GM18498 (cell line): ENCODE data around the gene ZBTB44.
A peak's percentile ranks its signal among the peaks of the same experiment; 100 is the strongest.
"Not testable (repeated sequence)": the region's sequence is repeated elsewhere in the genome, so short reads cannot be mapped to it uniquely, and the experiment has no call there.

Source experiments
- ATAC-seq: cut with Tn5 transposase; IDR thresholded peaks from one replicate; pipeline ENCODE4 v1.9.1; 2021; ENCODE audit warnings: mild to moderate bottlenecking, moderate library complexity; ENCODE audit not compliant: unreplicated experiment

ZBTB44 gene

GRCh38 chr11:130313383-130314183 lies 1.1 kb downstream of the ZBTB44 start:
- ATAC-seq: no peak

- no peak for ATAC-seq
These were observed 2.7 kb downstream of the ZBTB44 start for GRCh38 chr11:130312046-130312445.

GRCh38 chr11:130310622-130311021 lies 4.1 kb downstream of the ZBTB44 start:
- ATAC-seq: no peak

- no peak for ATAC-seq
These were observed 5.8 kb downstream of the ZBTB44 start for GRCh38 chr11:130308886-130309285.

- no peak for ATAC-seq
These were observed 6.7 kb downstream of the ZBTB44 start for GRCh38 chr11:130308059-130308458.

GRCh38 chr11:130304651-130305050 lies 10.1 kb downstream of the ZBTB44 start:
- no peak for ATAC-seq

- peak; percentile 30 for ATAC-seq
These were observed 13.7 kb downstream of the ZBTB44 start for GRCh38 chr11:130301002-130301401.

GRCh38 chr11:130300567-130300966 lies 14.2 kb downstream of the ZBTB44 start:
- peak; percentile 62 for ATAC-seq

GRCh38 chr11:130299978-130300377 lies 14.7 kb downstream of the ZBTB44 start:
- peak; percentile 42 for ATAC-seq

GRCh38 chr11:130295657-130296056 lies 19.1 kb downstream of the ZBTB44 start:
- no peak for ATAC-seq

GRCh38 chr11:130282111-130282510 lies 32.6 kb downstream of the ZBTB44 start:
- no peak for ATAC-seq

- not testable (repeated sequence) for ATAC-seq
These were observed 33.4 kb downstream of the ZBTB44 start for GRCh38 chr11:130281341-130281740.

GRCh38 chr11:130279989-130280388 lies 34.7 kb downstream of the ZBTB44 start:
- no peak for ATAC-seq

- ATAC-seq: no peak
These were observed 36.0 kb downstream of the ZBTB44 start for GRCh38 chr11:130278745-130279144.

GRCh38 chr11:130278151-130278550 lies 36.6 kb downstream of the ZBTB44 start:
- peak; percentile 92 for ATAC-seq

GRCh38 chr11:130272336-130272735 lies 42.4 kb downstream of the ZBTB44 start:
- no peak for ATAC-seq

GRCh38 chr11:130269326-130269943 lies 45.3 kb downstream of the ZBTB44 start:
- ATAC-seq: peak; percentile 90

GRCh38 chr11:130263351-130263750 lies 51.4 kb downstream of the ZBTB44 start:
- ATAC-seq: no peak

GRCh38 chr11:130262424-130262823 lies 52.3 kb downstream of the ZBTB44 start:
- ATAC-seq: no peak

GRCh38 chr11:130261571-130261970 lies 53.1 kb downstream of the ZBTB44 start:
- no peak for ATAC-seq

- ATAC-seq: no peak
These were observed 54.0 kb downstream of the ZBTB44 start for GRCh38 chr11:130260742-130261141.

GRCh38 chr11:130260080-130260627 lies 54.6 kb downstream of the ZBTB44 start:
- no peak for ATAC-seq
